PFSK-1 (cell line): ENCODE results near the gene RER1.

Experiments
- POLR2AphosphoS5 ChIP-seq: IDR thresholded peaks from 2 replicates; pipeline ENCODE4 v1.6.1; 2012; ENCODE audit warnings: low read depth, mild to moderate bottlenecking, control low read depth, low read length, moderate library complexity
- TAF1 ChIP-seq: IDR thresholded peaks from 2 replicates; pipeline ENCODE4 v1.6.1; 2012; ENCODE audit warnings: low read length, control low read depth, borderline replicate concordance; ENCODE audit not compliant: insufficient read depth

- TF ChIP-seq TAF1 (no peak), POLR2AphosphoS5 (no peak)
Observed at GRCh38 chr1:2428490-2428889, 36.8 kb downstream of the RER1 start.
